ENCODE measurements around the gene FILIP1L. TPM values are rescaled to one million over a fixed set of nuclear protein-coding genes. Genes with fewer than 3 reads are reported as not detected.

Gene FILIP1L
- total RNA-seq, 1 donor from 2014 or later = 33.4 TPM

DNA sequence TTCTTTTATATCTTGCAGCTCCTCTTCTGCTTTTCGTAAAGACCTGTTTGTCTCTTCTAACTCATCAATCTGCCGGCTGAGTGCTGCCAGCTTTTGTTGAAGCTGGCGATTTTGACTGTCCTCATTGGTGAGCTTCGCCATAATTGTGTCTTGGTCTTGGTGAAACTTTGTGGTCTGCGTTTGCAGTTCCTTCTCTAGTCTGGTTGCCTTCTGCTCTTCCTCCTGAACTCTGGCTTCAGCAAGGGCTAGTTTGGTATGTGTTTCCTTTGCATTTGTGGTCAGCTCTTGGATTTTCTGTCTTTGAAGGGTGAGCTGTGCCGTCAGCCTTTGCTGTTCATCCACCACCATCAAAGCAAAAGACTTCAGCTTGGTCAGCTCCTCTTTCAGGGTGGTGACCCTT is 263.7 kb downstream of the FILIP1L start:
- no peak overlapping the region for H3K4me3 ChIP-seq (ENCODE audit: low read depth, low read length)
- TF ChIP-seq CTCF (conservative IDR thresholded peaks at IDR 0.05; ENCODE audit: low read depth, low read length) = no peak
- no peak for DNase-seq (ENCODE audit: low read depth)

- H3K4me3 ChIP-seq (ENCODE audit: low read depth, low read length) = no peak overlapping the region
- DNase-seq (ENCODE audit: low read depth) = no peak
- TF ChIP-seq CTCF (conservative IDR thresholded peaks at IDR 0.05; ENCODE audit: low read depth, low read length) = no peak
These were observed 265.9 kb downstream of the FILIP1L start for GRCh38 chr3:99848433-99848832.

DNA sequence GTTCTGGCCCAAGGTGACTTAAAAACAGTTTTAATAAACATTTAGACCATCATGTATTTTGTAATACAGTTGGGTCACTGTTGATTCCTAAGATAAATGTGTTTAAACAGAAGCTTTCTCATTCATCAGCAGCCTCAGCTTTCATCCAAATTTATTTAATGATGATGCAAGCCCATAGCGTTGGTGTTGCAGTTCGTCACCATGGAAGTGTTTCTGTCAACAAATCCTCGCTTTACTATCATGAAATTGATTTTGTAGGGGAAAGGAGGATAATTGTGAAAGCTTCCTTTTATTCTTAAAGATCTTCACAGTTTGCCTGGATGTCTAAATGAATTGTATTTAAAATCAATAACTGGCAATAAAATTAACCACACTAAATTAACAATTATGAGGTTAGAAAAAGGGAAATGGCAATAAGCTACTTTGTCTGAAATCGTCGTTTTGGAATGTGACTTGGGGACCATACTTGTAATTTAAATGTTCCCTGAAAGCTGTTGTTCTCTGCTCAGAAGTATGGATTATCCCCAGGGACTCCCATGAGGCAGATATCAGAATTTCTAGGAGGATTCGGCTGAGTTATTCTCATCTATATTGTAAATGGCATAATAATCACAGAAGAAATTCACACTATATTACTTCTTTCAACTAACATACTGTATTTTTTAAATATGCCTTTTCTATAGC is 267.7 kb downstream of the FILIP1L start:
- DNase-seq (ENCODE audit: low read depth) = no peak
- no peak for TF ChIP-seq CTCF (conservative IDR thresholded peaks at IDR 0.05; ENCODE audit: low read depth, low read length)

DNA sequence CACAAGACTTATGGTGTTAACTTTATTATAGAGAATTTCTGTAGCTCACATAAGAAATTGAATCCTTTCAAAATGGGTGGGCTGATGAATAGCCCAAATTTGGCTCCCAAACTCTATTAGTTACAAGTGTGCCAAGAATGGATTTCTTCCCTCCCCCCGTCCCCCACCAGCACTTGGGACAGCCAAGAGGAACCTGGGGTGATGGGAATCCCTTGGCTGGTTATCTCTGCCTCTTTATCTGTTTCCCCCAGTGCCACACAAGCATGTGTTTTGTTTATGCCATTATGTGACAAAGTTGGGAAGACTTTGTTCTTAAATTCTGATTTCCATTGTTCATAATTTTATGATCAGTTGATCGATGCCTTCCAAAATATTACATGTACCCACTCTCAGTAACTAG is 268.3 kb downstream of the FILIP1L start:
- DNase-seq (ENCODE audit: low read depth) = no peak
- H3K4me3 ChIP-seq (ENCODE audit: low read depth, low read length) = no peak overlapping the region
- no peak for TF ChIP-seq CTCF (conservative IDR thresholded peaks at IDR 0.05; ENCODE audit: low read depth, low read length)

More for the DNA sequence above, 267.7 kb downstream of the FILIP1L start:
- no peak overlapping the region for H3K4me3 ChIP-seq (ENCODE audit: low read depth, low read length)

DNA sequence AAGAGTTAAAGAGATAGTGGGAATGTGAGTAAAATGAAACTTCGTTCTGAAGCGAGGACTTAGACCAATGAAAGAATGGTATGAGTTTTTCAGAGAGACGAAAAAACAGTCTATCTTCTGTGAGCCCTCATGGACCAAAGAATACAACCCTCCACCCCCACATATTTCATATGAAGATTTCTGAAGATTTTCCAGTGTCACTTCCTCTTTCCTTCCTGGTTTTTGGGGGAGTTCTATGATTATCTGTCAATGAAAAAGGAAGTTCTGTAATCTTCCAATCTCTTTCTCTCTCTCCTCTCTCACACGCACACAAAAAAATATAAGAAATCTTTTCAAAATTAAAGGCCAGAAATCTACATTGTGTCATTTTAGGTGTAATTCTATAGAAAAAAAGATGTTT is 269.0 kb downstream of the FILIP1L start:
- TF ChIP-seq CTCF (conservative IDR thresholded peaks at IDR 0.05; ENCODE audit: low read depth, low read length) = no peak
- no peak for DNase-seq (ENCODE audit: low read depth)
- H3K4me3 ChIP-seq (ENCODE audit: low read depth, low read length) = no peak overlapping the region

DNA sequence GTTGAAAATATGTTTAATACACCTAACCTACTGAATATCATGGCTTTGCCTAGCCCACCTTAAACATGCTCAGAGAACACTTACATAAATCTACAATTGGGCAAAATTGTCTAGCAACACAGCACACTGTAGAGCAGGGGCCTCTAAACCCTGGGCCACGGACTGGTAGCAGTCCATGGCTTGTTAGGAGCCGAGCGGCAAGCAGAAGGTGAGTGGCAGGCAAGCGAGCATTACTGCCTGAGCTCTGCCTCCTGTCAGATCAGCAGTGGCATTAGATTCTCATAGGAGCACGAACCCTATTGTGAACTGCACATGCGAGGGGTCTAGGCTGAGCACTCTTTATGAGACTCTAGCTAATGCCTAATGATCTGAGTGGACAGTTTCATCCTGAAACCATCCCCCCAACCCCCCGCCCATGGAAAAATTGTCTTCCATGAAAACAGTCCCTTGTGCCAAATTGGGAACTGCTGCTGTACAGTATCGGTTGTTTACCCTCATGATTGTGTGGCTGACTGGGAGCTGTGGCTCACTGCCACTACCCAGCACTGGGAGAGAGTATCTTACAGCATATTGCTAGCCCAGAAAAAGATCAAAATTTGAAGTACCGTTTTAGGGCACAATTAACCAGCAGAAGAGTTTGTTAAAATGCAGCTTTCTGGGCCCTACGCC is 270.6 kb downstream of the FILIP1L start:
- no peak overlapping the region for H3K4me3 ChIP-seq (ENCODE audit: low read depth, low read length)
- DNase-seq (ENCODE audit: low read depth) = no peak
- TF ChIP-seq CTCF (conservative IDR thresholded peaks at IDR 0.05; ENCODE audit: low read depth, low read length) = no peak
